Tibial artery (tissue), 4 donors: ENCODE measurements around the gene FANCC.

Experiments
- DNase-seq, 2 donors: peaks; one replicate each; pipeline ENCODE4 v3.0.0-alpha.2; 2019
- H3K27ac ChIP-seq, 2 donors: fragments of 200-600 bp; sonication (generic) in 1 of 2; 1 replicate in 1 of 2; 2 replicates in 1 of 2; pipeline ENCODE4 v1.5.1; 2018 to 2019; ENCODE audit warnings: mild to moderate bottlenecking in 1 of 2
- H3K27me3 ChIP-seq, 2 donors: fragments of 200-600 bp; sonication (generic) in 1 of 2; one replicate each; pipeline versions ENCODE4 v1.5.1 to v1.6.0; 2016 to 2019
- H3K36me3 ChIP-seq, 3 donors: fragments of 200-600 bp; sonication (generic) in 2 of 3; one replicate each; pipeline ENCODE4 v1.5.1; 2016 to 2019; ENCODE audit warnings: mild to moderate bottlenecking in 2 of 3
- H3K4me1 ChIP-seq, 4 donors: fragments of 200-600 bp; sonication (generic) in 2 of 4; 1 replicate in 3 of 4; 2 replicates in 1 of 4; pipeline ENCODE4 v1.5.1; 2016 to 2019
- H3K4me3 ChIP-seq, 2 donors: fragments of 200-600 bp; sonication (generic) in 1 of 2; 1 replicate in 1 of 2; 2 replicates in 1 of 2; pipeline ENCODE4 v1.5.1; 2018 to 2019; ENCODE audit warnings: mild to moderate bottlenecking in 2 of 2
- H3K9me3 ChIP-seq, 3 donors: fragments of 200-600 bp; sonication (generic) in 1 of 3; one replicate each; pipeline ENCODE4 v1.5.1; 2016 to 2019
- CTCF ChIP-seq, 2 experiments: fragments of 200-600 bp in 1 of 2; fragments of 450-650 bp in 1 of 2; IDR thresholded peaks; one replicate each; pipeline ENCODE4 v1.5.1; 2017 to 2019; ENCODE audit warnings: antibody characterized with exemption in 2 of 2, mild to moderate bottlenecking in 1 of 2, moderate library complexity in 1 of 2
- intact Hi-C: fragments of 100-400 bp; cut with DNase I; formaldehyde crosslinking; loops from one replicate; pipeline ENCODE4 v1.15.0; 2023; ENCODE audit warnings: low total_unique reads

Gene FANCC

GRCh38 chr9:95142315-95142714 lies 175.2 kb downstream of the FANCC start:
- no peak for DNase-seq
- peaks cover 0 to 7% (median 0%) of the 10 kb centered on the region in 4 donors for H3K4me1 ChIP-seq
- no peaks in the 10 kb centered on the region for H3K9me3 ChIP-seq
- H3K4me3 ChIP-seq: no peak overlapping the region
- no peak for TF ChIP-seq CTCF (IDR thresholded peaks at IDR 0.05)
- no peaks in the 10 kb centered on the region for H3K27me3 ChIP-seq
- no peak overlapping the region for H3K27ac ChIP-seq
- no peaks in the 10 kb centered on the region for H3K36me3 ChIP-seq
- intact Hi-C loops: no loop called here

- Histone ChIP-seq H3K9me3 (no peaks in the 10 kb centered on the region), H3K4me1 (peaks cover 0 to 7% (median 0%) of the 10 kb centered on the region in 4 donors), H3K27ac (no peak overlapping the region), H3K27me3 (no peaks in the 10 kb centered on the region), H3K4me3 (no peak overlapping the region), H3K36me3 (no peaks in the 10 kb centered on the region)
- no peak for TF ChIP-seq CTCF (IDR thresholded peaks at IDR 0.05)
- intact Hi-C loops: no loop called here
- DNase-seq: no peak
Observed at GRCh38 chr9:95140821-95141220, 176.7 kb downstream of the FANCC start.

GRCh38 chr9:95139126-95139525 lies 178.4 kb downstream of the FANCC start:
- peaks cover 0 to 7% (median 0%) of the 10 kb centered on the region in 4 donors for H3K4me1 ChIP-seq
- intact Hi-C loops: no loop called here

GRCh38 chr9:95138474-95138873 lies 179.0 kb downstream of the FANCC start:
- Histone ChIP-seq H3K9me3 (no peaks in the 10 kb centered on the region), H3K4me1 (peaks cover 0 to 7% (median 0%) of the 10 kb centered on the region in 4 donors), H3K27ac (no peak overlapping the region), H3K4me3 (no peak overlapping the region), H3K27me3 (no peaks in the 10 kb centered on the region), H3K36me3 (no peaks in the 10 kb centered on the region)
- intact Hi-C loops: no loop called here
- no peak for DNase-seq
- TF ChIP-seq CTCF (IDR thresholded peaks at IDR 0.05): no peak

More at GRCh38 chr9:95139126-95139525, 178.4 kb downstream of the FANCC start:
- Histone ChIP-seq H3K27me3 (no peaks in the 10 kb centered on the region), H3K36me3 (no peaks in the 10 kb centered on the region), H3K9me3 (no peaks in the 10 kb centered on the region), H3K4me3 (no peak overlapping the region), H3K27ac (no peak overlapping the region)
- TF ChIP-seq CTCF (IDR thresholded peaks at IDR 0.05): no peak
- no peak for DNase-seq

GRCh38 chr9:95137587-95138145 lies 179.8 kb downstream of the FANCC start:
- H3K4me1 ChIP-seq: peaks cover 0 to 7% (median 0%) of the 10 kb centered on the region in 4 donors
- H3K4me3 ChIP-seq: no peak overlapping the region
- H3K36me3 ChIP-seq: no peaks in the 10 kb centered on the region
- H3K9me3 ChIP-seq: no peaks in the 10 kb centered on the region
- no peaks in the 10 kb centered on the region for H3K27me3 ChIP-seq
- intact Hi-C loops: no loop called here
- H3K27ac ChIP-seq: no peak overlapping the region
- no peak for DNase-seq
- TF ChIP-seq CTCF (IDR thresholded peaks at IDR 0.05): no peak

- H3K27me3 ChIP-seq: no peaks in the 10 kb centered on the region
- intact Hi-C loops: no loop called here
- no peak for DNase-seq
- no peak overlapping the region for H3K4me3 ChIP-seq
- no peak for TF ChIP-seq CTCF (IDR thresholded peaks at IDR 0.05)
- H3K9me3 ChIP-seq: no peaks in the 10 kb centered on the region
- peaks cover 0 to 8% (median 2%) of the 10 kb centered on the region in 4 donors for H3K4me1 ChIP-seq
- no peaks in the 10 kb centered on the region for H3K36me3 ChIP-seq
- no peak overlapping the region for H3K27ac ChIP-seq
Observed at GRCh38 chr9:95135756-95136155, 181.8 kb downstream of the FANCC start.
